Fibroblast of the conjunctiva (primary cell): ENCODE measurements around the gene B2M.
"Not testable (repeated sequence)": the region's sequence is repeated elsewhere in the genome, so short reads cannot be mapped to it uniquely, and the experiment has no call there.

Source experiments
- DNase-seq: peaks from one replicate; pipeline ENCODE4 v3.0.0-alpha.2; 2010; ENCODE audit warnings: low read depth

B2M gene

GRCh38 chr15:44698641-44699040, 12.7 kb upstream of the B2M start:
- no peak for DNase-seq

- DNase-seq, result not testable (repeated sequence)
Observed at GRCh38 chr15:44700676-44701075, 10.6 kb upstream of the B2M start.

- DNase-seq, result no peak
Observed at GRCh38 chr15:44705986-44706385, 5.3 kb upstream of the B2M start.

DNA sequence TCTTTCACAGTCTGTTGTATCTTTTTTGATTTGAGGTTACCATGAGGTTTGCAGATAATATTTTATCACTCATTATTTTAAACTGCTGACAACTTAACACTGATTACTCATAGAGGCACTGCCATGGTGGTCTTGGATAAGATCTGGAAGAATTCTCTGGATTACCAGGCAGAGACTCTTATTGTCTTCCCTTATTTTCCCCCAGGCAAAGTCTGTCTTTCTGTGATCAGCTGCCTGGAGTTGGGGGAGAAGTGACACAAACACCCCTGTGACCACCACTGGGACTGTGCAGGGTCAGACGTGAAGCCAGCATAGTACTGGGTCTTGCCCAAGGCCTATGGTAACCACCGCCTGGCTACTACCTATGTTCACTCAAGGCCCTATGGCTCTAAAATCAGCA, 4.9 kb upstream of the B2M start:
- no peak for DNase-seq

- DNase-seq, result no peak
Observed at GRCh38 chr15:44706946-44707636, 4.2 kb upstream of the B2M start.

- no peak for DNase-seq
Observed at GRCh38 chr15:44710236-44711095, 851 bp upstream of the B2M start.

GRCh38 chr15:44711743-44712345, 527 bp downstream of the B2M start:
- DNase-seq, result no peak

DNA sequence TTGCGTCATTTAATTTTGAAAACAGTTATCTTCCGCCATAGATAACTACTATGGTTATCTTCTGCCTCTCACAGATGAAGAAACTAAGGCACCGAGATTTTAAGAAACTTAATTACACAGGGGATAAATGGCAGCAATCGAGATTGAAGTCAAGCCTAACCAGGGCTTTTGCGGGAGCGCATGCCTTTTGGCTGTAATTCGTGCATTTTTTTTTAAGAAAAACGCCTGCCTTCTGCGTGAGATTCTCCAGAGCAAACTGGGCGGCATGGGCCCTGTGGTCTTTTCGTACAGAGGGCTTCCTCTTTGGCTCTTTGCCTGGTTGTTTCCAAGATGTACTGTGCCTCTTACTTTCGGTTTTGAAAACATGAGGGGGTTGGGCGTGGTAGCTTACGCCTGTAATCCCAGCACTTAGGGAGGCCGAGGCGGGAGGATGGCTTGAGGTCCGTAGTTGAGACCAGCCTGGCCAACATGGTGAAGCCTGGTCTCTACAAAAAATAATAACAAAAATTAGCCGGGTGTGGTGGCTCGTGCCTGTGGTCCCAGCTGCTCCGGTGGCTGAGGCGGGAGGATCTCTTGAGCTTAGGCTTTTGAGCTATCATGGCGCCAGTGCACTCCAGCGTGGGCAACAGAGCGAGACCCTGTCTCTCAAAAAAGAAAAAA, 1.2 kb downstream of the B2M start:
- peak; percentile 84 for DNase-seq

- no peak for DNase-seq
Observed at GRCh38 chr15:44713006-44713966, 2.0 kb downstream of the B2M start.

DNA sequence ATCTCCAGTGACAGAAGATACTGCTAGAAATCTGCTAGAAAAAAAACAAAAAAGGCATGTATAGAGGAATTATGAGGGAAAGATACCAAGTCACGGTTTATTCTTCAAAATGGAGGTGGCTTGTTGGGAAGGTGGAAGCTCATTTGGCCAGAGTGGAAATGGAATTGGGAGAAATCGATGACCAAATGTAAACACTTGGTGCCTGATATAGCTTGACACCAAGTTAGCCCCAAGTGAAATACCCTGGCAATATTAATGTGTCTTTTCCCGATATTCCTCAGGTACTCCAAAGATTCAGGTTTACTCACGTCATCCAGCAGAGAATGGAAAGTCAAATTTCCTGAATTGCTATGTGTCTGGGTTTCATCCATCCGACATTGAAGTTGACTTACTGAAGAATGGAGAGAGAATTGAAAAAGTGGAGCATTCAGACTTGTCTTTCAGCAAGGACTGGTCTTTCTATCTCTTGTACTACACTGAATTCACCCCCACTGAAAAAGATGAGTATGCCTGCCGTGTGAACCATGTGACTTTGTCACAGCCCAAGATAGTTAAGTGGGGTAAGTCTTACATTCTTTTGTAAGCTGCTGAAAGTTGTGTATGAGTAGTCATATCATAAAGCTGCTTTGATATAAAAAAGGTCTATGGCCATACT, 4.0 kb downstream of the B2M start:
- no peak for DNase-seq

DNA sequence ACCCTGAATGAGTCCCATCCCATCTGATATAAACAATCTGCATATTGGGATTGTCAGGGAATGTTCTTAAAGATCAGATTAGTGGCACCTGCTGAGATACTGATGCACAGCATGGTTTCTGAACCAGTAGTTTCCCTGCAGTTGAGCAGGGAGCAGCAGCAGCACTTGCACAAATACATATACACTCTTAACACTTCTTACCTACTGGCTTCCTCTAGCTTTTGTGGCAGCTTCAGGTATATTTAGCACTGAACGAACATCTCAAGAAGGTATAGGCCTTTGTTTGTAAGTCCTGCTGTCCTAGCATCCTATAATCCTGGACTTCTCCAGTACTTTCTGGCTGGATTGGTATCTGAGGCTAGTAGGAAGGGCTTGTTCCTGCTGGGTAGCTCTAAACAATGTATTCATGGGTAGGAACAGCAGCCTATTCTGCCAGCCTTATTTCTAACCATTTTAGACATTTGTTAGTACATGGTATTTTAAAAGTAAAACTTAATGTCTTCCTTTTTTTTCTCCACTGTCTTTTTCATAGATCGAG, 4.5 kb downstream of the B2M start:
- no peak for DNase-seq

- DNase-seq, result no peak
Observed at GRCh38 chr15:44716983-44717602, 5.8 kb downstream of the B2M start.

DNA sequence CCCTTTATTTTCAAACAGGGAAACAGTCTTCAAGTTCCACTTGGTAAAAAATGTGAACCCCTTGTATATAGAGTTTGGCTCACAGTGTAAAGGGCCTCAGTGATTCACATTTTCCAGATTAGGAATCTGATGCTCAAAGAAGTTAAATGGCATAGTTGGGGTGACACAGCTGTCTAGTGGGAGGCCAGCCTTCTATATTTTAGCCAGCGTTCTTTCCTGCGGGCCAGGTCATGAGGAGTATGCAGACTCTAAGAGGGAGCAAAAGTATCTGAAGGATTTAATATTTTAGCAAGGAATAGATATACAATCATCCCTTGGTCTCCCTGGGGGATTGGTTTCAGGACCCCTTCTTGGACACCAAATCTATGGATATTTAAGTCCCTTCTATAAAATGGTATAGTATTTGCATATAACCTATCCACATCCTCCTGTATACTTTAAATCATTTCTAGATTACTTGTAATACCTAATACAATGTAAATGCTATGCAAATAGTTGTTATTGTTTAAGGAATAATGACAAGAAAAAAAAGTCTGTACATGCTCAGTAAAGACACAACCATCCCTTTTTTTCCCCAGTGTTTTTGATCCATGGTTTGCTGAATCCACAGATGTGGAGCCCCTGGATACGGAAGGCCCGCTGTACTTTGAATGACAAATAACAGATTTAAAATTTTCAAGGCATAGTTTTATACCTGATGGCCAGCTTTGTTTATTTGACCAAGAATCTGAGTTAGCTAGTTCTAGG, 7.0 kb downstream of the B2M start:
- DNase-seq, result no peak

DNA sequence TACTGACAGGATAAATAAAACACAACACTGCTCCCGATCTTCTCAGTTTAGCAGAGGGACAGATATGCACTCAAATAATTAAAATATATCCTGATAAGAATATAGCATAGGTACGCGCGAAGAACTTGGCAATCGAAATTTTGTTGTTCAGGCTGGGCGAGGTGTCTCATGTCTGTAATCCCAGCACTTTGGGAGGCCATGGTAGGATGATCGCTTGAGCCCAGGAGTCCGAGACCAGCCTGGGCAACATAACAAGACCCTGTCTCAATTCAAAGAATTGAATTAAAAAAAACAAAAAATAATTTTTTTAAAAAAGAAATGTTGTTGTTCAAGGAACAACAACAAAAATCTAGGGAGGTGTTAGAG, 7.6 kb downstream of the B2M start:
- DNase-seq, result no peak

DNA sequence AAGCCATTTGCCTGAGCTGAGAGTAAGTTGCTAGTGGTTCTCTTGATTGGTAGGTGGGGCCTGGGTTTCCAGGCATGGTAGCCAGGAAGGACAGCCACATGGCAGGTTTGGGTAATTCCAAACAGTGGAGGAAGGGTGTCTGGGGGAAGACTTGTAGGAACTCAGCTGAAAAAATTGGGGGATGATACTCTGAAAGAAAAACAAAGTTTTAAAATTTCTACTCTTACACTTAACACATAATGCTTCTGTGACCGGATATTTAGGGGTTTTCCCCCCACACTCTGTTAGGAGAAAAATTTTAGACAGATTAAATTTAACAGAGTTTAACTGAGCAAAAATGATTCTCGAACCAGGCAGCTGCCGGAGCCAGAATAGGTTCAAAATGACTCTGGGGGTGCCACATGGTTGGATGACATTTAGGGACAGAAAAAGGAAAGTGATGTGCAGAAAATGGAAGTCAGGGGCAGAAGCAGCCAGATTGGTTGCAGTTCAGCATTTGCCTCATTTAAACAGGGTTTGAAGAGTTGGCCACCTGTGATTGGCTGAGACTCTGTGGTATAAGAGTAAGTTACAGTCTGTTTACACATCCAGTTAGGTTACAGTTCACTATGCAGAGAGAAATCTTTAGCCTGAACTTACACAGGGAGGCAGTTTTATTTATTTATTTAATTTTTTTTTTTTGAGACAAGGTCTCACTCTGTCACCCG, 8.1 kb downstream of the B2M start:
- DNase-seq, result no peak

- DNase-seq, result not testable (repeated sequence)
Observed at GRCh38 chr15:44720000-44720435, 8.7 kb downstream of the B2M start.

DNA sequence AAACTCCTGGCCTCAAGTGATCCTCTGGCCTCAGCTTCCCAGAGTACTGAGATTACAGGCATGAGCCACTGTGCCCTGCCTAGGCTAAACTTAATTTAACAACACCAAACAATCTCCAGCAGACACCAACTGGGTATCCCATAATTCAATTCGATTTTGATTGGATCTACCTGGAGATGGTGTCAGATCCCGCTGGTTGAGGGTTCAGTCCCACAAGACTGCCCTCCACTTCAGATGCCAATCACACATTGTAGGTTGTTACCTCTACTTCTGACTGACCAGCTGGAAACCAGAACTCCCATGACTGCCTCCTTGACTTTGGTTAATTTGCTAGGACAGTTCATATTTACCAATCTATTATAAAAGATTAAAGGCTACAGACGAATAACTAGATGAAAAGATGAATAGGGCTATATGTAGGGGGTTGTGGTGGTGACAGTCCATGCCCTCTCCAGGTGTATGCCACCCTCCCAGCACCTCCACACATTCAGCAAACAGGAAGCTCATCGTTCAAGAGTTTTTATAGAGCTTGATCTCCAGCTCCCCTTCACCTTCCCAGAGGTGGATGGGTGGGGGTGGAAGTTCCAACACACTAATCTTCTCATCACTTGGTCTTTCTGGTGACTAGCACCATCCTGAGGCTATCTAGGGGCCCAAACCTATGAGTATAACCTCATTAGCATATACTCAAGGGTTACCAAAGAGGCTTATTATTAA, 9.3 kb downstream of the B2M start:
- DNase-seq, result no peak

DNA sequence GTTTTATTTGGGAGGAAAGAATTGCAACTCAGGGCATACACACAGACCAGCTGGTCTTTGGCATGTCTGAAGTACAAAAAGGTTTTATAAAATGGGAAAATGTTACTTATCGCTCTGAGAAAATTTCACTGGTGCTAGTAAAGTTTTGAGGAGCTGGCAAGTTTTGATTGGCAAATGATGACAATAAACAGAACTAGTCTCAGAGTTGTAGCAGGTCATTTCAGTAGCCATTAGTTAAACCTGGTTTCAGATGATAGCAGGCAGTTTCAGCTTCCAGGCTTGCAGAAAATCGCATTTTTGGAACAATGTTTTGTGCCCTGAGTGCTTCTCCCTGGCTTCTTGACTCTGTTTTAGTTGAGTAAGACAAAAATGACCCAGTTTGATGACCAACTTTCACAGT, 10.7 kb downstream of the B2M start:
- DNase-seq, result no peak
